Stimulated activated effector memory CD8-positive, alpha-beta T cell treated with anti-CD3 and anti-CD28 coated beads, Interleukin-12 subunit alpha, Interleukin-12 subunit beta, amount 100 ng/mL, for 72 hours (primary cell): ENCODE measurements around the gene METTL16.
"Not testable (repeated sequence)": the region's sequence is repeated elsewhere in the genome, so short reads cannot be mapped to it uniquely, and the experiment has no call there.

Experiments used
- ATAC-seq: fragments of 150-1000 bp; cut with Tn5 transposase; 2 replicates; pipeline ENCODE4 v1.10.0; 2021
- DNase-seq, 2 donors: peaks; one replicate each; pipeline ENCODE4 v3.0.0; 2021 to 2022; ENCODE audit warnings: low spot score in 2 of 2
- H3K27ac Mint-ChIP-seq: one replicate; pipeline ENCODE4 v1.8.0; 2022; ENCODE audit warnings: mild to moderate bottlenecking, mixed read lengths
- H3K36me3 Mint-ChIP-seq: one replicate; pipeline ENCODE4 v1.8.0; 2022; ENCODE audit warnings: mild to moderate bottlenecking, mixed read lengths
- H3K4me1 Mint-ChIP-seq: one replicate; pipeline ENCODE4 v1.8.0; 2022; ENCODE audit warnings: mixed read lengths
- H3K4me3 Mint-ChIP-seq: one replicate; pipeline ENCODE4 v1.8.0; 2022; ENCODE audit warnings: mild to moderate bottlenecking, mixed read lengths
- H3K9me3 Mint-ChIP-seq: one replicate; pipeline ENCODE4 v1.8.0; 2022; ENCODE audit warnings: mixed read lengths

METTL16 gene

DNA sequence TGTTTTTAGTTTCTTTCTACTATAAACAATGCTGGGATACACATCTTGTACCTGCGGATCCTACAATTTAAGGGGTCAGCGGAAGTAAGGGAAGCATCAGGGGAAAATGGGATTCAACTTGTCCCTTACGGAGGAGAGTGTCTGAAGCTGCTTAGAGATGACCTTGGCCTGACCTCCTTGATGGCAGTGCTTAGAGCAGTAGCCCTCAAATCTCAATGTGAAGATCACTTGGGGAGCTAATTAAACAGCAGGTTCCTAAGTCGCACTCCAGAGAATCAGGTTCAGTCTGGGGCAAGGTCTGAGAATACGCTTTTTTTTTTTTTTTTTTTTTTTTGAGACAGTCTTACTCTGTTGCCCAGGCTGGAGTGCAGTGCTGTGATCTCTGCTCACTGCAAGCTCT lies 9.6 kb upstream of the METTL16 start:
- DNase-seq (no peak), ATAC-seq (no peak)
- Mint-ChIP-seq H3K36me3 (no peaks in the 10 kb centered on the region), H3K4me1 (no peaks in the 10 kb centered on the region), H3K27ac (no peak overlapping the region), H3K9me3 (no peaks in the 10 kb centered on the region), H3K4me3 (no peak overlapping the region)

DNA sequence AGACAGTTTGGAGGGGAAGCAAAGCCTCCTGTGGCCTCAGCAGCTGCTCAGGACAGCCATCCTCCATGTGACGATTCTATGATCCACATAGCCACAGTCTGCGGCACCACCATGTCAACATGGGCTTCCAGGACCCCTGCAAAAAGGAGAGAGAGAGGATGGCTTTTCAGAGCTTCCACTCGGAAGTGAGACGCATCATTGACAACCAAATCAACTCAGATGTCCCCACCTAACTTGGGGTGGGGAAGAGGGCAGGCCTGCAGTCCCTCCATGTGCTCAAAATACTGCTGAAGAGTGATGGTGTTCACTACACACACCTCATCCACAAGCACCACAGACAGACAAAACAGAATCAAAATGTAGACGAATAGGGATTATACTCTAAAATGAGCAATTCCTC lies 5.9 kb upstream of the METTL16 start:
- DNase-seq: no peak
- no peak overlapping the region for H3K27ac Mint-ChIP-seq
- H3K36me3 Mint-ChIP-seq: no peaks in the 10 kb centered on the region
- ATAC-seq: no peak
- H3K4me1 Mint-ChIP-seq: no peaks in the 10 kb centered on the region
- no peaks in the 10 kb centered on the region for H3K9me3 Mint-ChIP-seq
- H3K4me3 Mint-ChIP-seq: no peak overlapping the region

DNA sequence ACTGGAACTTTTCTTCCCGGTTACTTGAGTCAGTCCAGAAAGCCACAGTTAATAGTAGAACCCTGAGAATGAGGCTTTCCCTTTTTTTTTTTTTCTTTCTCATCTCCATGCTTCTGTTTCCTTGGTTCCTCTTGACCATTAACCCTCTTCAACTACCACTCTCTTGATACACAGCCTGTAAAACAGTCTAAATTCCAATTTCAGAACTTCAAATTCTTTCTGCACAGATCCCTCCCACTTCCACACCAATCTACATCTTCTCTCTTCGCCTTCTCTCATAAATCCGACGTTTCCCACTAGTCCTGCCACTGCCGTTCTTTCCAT lies 588 bp downstream of the METTL16 start:
- Mint-ChIP-seq H3K9me3 (no peaks in the 10 kb centered on the region), H3K36me3 (peaks cover 15% of the 10 kb centered on the region), H3K4me1 (peaks cover 14% of the 10 kb centered on the region), H3K4me3 (no peak overlapping the region), H3K27ac (no peak overlapping the region)
- ATAC-seq (no peak), DNase-seq (no peak)

DNA sequence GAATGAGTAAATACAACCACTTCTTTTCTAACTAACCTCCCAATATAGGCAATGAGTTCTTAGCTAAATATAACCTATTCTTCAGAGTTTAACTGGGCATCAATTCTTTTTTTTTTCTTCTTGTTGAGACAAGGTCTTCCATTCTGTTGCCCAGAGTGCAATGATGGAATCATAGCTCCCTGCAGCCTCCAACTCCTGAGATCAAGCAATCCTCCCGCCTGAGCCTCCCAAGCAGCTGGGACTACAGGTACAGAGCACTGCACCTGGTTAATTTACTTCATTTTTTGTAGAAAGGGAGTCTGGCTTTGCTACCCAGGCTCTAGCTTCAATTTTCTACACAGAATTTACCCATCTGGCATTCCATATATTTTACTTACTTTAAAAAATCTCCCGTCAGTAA lies 1.1 kb downstream of the METTL16 start:
- no peaks in the 10 kb centered on the region for H3K9me3 Mint-ChIP-seq
- DNase-seq (no peak), ATAC-seq (no peak)
- H3K4me3 Mint-ChIP-seq: no peak overlapping the region
- H3K36me3 Mint-ChIP-seq: peaks cover 21% of the 10 kb centered on the region
- peaks cover 19% of the 10 kb centered on the region for H3K4me1 Mint-ChIP-seq
- no peak overlapping the region for H3K27ac Mint-ChIP-seq

DNA sequence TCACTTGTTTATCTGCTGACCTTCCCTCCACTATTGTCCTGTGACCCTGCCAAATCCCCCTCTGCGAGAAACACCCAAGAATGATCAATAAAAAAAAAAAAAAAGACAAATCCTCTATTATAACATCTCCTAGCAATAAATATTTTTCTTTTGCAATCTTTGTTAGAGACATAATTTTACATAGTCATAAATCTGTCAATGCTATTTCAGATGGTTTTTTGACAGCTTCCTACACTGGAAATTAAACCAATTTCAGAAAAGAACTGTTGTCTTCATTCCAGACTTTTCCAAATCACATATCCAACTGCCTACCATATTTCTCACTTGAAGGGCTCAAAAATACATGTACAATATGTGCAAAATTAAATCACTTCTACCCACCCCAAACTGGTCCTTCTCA lies 3.7 kb downstream of the METTL16 start:
- H3K36me3 Mint-ChIP-seq: peaks cover 24% of the 10 kb centered on the region
- ATAC-seq (no peak), DNase-seq (no peak)
- H3K4me1 Mint-ChIP-seq: peaks cover 28% of the 10 kb centered on the region
- H3K27ac Mint-ChIP-seq: peak overlapping the region; percentile 16
- H3K9me3 Mint-ChIP-seq: no peaks in the 10 kb centered on the region
- H3K4me3 Mint-ChIP-seq: no peak overlapping the region

DNA sequence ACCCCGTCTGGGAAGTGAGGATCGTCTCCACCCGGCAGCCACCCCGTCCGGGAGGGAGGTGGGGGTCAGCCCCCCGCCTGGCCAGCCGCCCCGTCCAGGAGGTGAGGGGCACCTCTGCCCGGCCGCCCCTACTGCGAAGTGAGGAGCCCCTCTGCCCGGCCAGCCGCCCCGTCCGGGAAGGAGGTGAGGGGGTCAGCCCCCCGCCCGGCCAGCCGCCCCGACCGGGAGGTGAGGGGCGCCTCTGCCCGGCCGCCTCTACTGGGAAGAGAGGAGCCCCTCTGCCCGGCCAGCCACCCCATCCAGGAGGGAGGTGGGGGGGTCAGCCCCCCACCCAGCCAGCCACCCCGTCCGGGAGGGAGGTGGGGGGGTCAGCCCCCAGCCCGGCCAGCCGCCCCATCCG lies 4.7 kb downstream of the METTL16 start:
- not testable (repeated sequence) for H3K27ac Mint-ChIP-seq, ATAC-seq, H3K9me3 Mint-ChIP-seq, H3K4me3 Mint-ChIP-seq, DNase-seq
- peaks cover 28% of the 10 kb centered on the region for H3K4me1 Mint-ChIP-seq
- H3K36me3 Mint-ChIP-seq: peaks cover 32% of the 10 kb centered on the region

DNA sequence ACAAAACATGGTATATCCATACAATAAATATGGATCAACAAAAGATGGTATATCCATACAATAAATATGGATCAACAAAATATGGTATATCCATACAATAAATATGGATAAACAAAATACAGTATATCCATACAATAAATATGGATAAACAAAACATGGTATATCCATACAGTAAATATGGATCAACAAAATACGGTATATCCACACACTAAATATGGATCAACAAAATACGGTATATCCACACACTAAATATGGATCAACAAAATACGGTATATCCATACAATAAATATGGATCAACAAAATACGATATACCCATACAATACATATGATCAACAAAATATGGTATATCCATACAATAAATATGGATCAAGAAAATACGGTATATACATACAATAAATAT lies 8.1 kb downstream of the METTL16 start:
- peaks cover 27% of the 10 kb centered on the region for H3K4me1 Mint-ChIP-seq
- peaks cover 61% of the 10 kb centered on the region for H3K36me3 Mint-ChIP-seq

DNA sequence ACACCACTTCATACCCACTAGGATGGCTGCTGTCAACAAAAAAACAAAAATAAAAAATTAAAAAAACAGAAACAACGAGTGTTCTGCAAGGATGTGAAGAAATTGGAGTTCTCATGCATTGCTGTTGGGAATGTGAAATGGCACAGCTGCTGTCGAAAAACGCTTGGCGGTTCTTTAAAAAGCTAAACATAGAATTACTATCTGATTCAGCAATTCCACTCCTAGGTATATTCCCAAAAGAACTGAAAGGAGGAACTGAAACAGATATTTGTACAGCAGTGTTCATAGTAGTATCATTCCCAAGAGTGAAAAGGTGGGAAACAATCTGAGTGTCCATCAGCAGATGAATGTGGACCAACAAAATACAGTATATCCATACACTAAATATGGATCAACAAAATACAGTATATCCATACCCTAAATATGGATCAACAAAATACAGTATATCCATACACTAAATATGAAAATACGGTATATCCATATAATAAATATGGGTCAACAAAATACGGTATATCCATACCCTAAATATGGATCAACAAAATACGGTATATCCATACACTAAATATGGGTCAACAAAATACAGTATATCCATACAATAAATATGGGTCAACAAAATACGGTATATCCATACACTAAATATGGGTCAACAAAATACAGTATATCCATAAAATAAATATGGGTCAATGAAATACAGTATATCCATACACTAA lies 8.7 kb downstream of the METTL16 start:
- DNase-seq: no peak
- peaks cover 23% of the 10 kb centered on the region for H3K4me1 Mint-ChIP-seq
- no peak overlapping the region for H3K27ac Mint-ChIP-seq
- ATAC-seq: no peak
- H3K9me3 Mint-ChIP-seq: no peaks in the 10 kb centered on the region
- H3K36me3 Mint-ChIP-seq: peaks cover 61% of the 10 kb centered on the region
- no peak overlapping the region for H3K4me3 Mint-ChIP-seq

More for the DNA sequence above, 8.1 kb downstream of the METTL16 start:
- no peaks in the 10 kb centered on the region for H3K9me3 Mint-ChIP-seq
- H3K27ac Mint-ChIP-seq: no peak overlapping the region
- DNase-seq: no peak
- no peak for ATAC-seq
- H3K4me3 Mint-ChIP-seq: no peak overlapping the region

DNA sequence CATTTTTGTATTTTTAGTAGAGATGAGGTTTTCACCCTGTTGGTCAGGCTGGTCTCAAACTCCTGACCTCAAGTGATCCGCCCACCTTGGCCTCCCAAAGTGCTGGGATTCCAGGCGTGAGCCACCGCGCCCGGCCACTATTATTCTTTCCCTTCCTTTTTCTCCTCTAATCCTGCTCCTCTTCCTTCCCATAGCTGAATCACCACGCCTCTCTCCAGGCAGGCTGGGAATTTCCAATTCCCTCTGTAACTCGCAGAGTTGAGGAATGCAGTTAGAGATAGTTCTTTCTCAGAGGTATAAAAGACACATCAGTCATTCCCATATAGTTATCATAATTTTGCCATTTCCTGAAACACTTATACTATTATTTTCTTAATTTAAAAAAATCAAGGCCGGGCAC lies 11.2 kb downstream of the METTL16 start:
- H3K4me1 Mint-ChIP-seq: peaks cover 14% of the 10 kb centered on the region
- no peaks in the 10 kb centered on the region for H3K9me3 Mint-ChIP-seq
- no peak overlapping the region for H3K4me3 Mint-ChIP-seq
- H3K27ac Mint-ChIP-seq: no peak overlapping the region
- ATAC-seq: no peak
- DNase-seq: no peak
- peaks cover 70% of the 10 kb centered on the region for H3K36me3 Mint-ChIP-seq

DNA sequence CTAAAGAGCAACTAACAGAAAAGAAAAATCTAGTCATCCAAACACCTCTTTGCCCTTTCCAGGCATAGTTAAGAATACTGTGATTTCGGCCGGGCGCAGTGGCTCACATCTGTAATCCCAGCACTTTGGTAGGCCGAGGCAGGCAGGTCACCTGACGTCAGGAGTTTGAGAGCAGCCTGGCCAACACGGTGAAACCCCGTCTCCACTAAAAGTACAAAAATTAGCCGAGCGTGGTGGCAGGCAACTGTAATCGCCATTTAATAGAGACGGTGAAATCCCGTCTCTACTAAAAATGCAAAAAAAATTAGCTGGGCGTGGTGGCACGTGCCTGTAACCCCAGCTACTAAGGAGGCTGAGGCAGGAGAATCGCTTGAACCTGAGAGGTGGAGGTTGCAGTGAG lies 22.4 kb downstream of the METTL16 start:
- H3K27ac Mint-ChIP-seq, H3K4me3 Mint-ChIP-seq, DNase-seq, ATAC-seq, H3K9me3 Mint-ChIP-seq: not testable (repeated sequence)
- peaks cover 49% of the 10 kb centered on the region for H3K36me3 Mint-ChIP-seq
- peaks cover 10% of the 10 kb centered on the region for H3K4me1 Mint-ChIP-seq

DNA sequence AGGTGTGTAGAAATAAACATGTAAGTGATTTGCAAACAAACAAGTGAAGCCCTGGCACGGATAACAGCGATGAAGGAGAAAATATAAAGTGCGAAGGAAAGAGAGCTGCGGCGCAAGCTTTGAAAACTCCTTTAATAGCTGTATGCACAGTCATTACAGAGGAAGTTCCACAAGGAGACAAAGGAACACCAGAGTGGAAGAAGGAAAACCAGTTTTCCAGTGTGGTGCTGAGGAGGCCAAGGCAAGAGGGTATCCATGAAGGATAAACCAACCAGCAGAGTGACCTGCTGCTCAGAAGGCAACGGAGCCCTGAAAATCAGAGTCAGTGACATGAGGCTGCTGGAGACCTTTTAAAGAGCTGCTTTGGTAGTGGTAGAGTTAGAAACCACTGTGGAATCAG lies 24.4 kb downstream of the METTL16 start:
- peaks cover 22% of the 10 kb centered on the region for H3K4me1 Mint-ChIP-seq
- H3K36me3 Mint-ChIP-seq: peaks cover 35% of the 10 kb centered on the region
- no peak overlapping the region for H3K4me3 Mint-ChIP-seq
- no peak overlapping the region for H3K27ac Mint-ChIP-seq
- no peaks in the 10 kb centered on the region for H3K9me3 Mint-ChIP-seq
- DNase-seq (no peak), ATAC-seq (no peak)

DNA sequence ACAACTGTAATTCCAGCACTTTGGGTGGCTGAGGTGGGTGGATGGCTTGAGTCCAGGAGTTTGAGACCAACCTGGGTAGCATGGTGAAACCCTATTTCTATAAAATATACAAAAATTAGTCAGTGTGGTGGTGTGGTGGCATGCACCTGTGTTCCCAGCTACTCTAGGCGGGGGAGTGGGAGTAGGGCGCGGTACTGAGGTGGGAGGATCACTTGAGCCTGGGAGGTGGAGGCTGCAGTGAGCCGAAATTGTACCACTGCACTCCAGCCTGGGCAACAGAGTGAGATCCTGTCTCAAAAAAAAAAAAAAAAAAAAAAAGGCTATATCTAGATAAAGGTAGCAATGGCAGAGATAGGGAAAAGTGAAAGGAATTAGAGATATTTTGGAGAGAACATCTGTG lies 25.0 kb downstream of the METTL16 start:
- ATAC-seq, DNase-seq, H3K9me3 Mint-ChIP-seq, H3K4me3 Mint-ChIP-seq, H3K27ac Mint-ChIP-seq: not testable (repeated sequence)
- Mint-ChIP-seq H3K36me3 (peaks cover 34% of the 10 kb centered on the region), H3K4me1 (peaks cover 26% of the 10 kb centered on the region)

DNA sequence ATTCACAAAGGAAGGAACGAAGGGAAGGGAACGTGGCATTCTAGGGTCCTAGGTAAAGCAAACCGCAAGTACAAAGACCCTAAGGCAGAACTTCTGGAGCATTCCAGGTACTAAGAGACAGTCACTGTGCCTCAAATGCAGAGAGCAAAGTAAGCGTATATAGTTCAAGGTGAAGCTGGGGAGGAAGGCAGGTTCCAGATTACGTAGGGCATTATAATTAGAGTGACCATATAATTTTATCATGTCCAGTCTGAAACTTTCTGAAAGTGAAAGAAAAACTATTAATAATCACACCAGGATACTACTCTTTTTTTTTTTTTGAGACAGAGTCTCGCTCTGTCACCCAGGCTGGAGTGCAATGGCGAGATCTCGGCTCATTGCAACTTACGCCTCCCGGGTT lies 25.7 kb downstream of the METTL16 start:
- no peak for DNase-seq
- no peak overlapping the region for H3K4me3 Mint-ChIP-seq
- H3K4me1 Mint-ChIP-seq: peaks cover 26% of the 10 kb centered on the region
- peaks cover 34% of the 10 kb centered on the region for H3K36me3 Mint-ChIP-seq
- ATAC-seq: no peak
- H3K9me3 Mint-ChIP-seq: no peaks in the 10 kb centered on the region
- H3K27ac Mint-ChIP-seq: no peak overlapping the region

DNA sequence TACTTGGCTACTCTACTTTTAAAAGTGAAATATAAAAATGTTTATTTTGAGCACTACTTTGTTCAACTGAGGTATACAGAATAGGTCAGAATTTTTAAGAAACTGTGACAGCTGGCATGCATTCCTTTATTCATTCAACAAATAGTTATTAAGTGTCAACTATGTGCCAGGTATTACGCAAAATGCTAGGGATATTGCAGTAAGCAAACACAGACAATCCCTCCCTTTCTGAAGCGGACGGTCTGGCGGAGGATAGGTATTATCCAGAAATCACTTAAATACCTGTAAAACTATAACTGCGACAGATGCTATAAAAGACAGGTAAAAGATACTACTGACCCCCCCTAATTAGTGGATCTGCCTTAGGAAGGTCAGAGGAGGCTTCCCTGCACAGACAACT lies 26.1 kb downstream of the METTL16 start:
- H3K9me3 Mint-ChIP-seq: no peaks in the 10 kb centered on the region
- H3K4me3 Mint-ChIP-seq: no peak overlapping the region
- ATAC-seq: no peak
- peaks cover 36% of the 10 kb centered on the region for H3K36me3 Mint-ChIP-seq
- peaks cover 28% of the 10 kb centered on the region for H3K4me1 Mint-ChIP-seq
- no peak overlapping the region for H3K27ac Mint-ChIP-seq
- DNase-seq: no peak

DNA sequence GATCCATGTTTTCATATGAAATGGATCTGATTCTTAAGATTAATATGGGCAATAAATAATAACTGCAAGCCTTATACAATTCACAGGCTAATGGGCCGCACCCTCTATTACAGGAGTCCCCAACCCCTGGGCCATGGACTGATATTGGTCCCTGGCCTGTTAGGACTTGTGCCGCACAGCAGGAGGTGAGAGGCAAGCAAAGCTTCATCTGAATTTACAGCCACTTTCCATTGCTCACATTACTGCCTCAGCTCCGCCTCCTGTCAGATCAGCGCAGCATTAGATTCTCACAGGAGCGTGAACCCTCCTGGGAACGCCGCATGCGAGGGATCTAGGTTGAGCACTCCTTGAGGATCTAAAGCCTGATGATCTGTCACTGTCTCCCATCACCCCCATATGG lies 26.8 kb downstream of the METTL16 start:
- H3K4me1 Mint-ChIP-seq: peaks cover 32% of the 10 kb centered on the region
- no peak for ATAC-seq
- H3K27ac Mint-ChIP-seq: no peak overlapping the region

DNA sequence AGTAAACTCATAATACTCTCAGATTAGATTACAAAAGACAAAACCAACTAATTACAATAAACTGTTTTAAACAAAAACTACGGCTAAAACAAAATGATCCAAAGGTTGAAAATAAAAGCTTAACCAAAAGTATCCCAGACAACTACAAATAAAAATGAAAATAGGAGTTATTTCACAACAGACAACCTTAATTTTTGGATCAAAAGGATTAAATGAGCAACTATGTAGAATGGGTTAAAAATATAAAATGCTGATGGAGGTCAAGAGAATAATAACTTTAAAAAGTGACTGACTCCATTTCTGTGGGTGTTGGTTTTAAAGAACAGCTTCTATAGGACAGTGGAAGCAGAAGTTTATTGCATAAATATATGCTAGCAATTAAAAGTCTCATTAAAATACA lies 28.6 kb downstream of the METTL16 start:
- H3K4me3 Mint-ChIP-seq: peak overlapping the region; percentile 65
- peaks cover 48% of the 10 kb centered on the region for H3K36me3 Mint-ChIP-seq
- H3K27ac Mint-ChIP-seq: peak overlapping the region; percentile 96
- H3K9me3 Mint-ChIP-seq: no peaks in the 10 kb centered on the region
- DNase-seq (no peak), ATAC-seq (no peak)
- peaks cover 32% of the 10 kb centered on the region for H3K4me1 Mint-ChIP-seq

More for the DNA sequence above, 26.8 kb downstream of the METTL16 start:
- Mint-ChIP-seq H3K36me3 (peaks cover 39% of the 10 kb centered on the region), H3K4me3 (no peak overlapping the region), H3K9me3 (no peaks in the 10 kb centered on the region)
- DNase-seq: no peak

DNA sequence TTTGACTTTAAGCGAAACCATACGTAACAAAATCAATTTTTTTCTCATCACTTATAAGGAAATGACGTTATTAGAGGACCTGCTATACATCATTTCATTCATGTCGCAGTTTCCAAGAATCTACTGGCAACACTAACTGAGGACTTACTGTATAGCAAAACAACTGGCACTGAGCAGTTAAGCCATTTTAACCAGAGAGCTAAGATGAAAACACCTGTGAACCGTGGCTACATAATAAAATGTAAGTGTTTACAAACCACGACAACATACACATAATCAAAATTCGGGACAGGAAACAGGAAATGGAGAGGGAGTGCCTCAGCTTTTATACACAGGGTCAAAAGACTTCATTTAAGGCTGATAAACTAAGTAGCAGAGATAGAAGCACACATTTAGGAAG lies 29.5 kb downstream of the METTL16 start:
- DNase-seq: no peak
- no peaks in the 10 kb centered on the region for H3K9me3 Mint-ChIP-seq
- peaks cover 29% of the 10 kb centered on the region for H3K4me1 Mint-ChIP-seq
- peaks cover 55% of the 10 kb centered on the region for H3K36me3 Mint-ChIP-seq
- ATAC-seq: peak; percentile 68
- H3K27ac Mint-ChIP-seq: peak overlapping the region; percentile 96
- H3K4me3 Mint-ChIP-seq: peak overlapping the region; percentile 65
